ENCODE results near the gene STK32B. TPM values are rescaled to one million over a fixed set of nuclear protein-coding genes. Genes with fewer than 3 reads are reported as not detected.

The STK32B gene
- total RNA-seq, 4 donors from 2014 or later = 3.0 to 33.8 (median 4.3) TPM

- Histone ChIP-seq H3K4me3 (no peak overlapping the region), H3K27me3 (no peaks in the 10 kb centered on the region), H3K4me1 (no peaks in the 10 kb centered on the region), H3K27ac (no peak overlapping the region), H3K9me3 (no peaks in the 10 kb centered on the region), H3K36me3 (no peaks in the 10 kb centered on the region)
- DNase-seq = no peak
- no peak for TF ChIP-seq POLR2A (IDR thresholded peaks at IDR 0.05)
- intact Hi-C loops (cut with DNase I; ENCODE audit: low total_unique reads) = no loop called here
Measured at GRCh38 chr4:5393911-5394513, 342.7 kb downstream of the STK32B start.

DNA sequence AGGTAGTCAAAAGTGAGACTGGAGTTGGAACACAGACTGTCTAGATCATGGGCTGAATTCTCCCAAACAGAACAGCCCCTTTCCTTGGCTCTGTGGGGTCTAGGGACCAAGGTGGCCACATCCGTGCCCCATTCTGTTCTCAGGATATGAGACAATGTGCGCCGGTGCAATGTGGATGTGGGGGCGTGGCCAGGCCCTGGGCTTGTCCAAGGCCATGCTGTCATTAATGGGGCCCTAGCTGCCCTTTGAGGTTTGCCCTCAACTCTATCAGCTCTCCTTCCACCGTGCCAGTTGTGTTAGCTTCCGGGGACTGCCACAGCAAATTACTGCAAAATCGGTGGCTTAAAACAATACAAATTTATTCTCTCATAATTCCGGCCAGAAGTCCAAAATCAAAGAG lies 344.5 kb downstream of the STK32B start:
- Histone ChIP-seq H3K27me3 (no peaks in the 10 kb centered on the region), H3K36me3 (no peaks in the 10 kb centered on the region), H3K4me1 (no peaks in the 10 kb centered on the region), H3K4me3 (no peak overlapping the region), H3K9me3 (no peaks in the 10 kb centered on the region), H3K27ac (no peak overlapping the region)
- intact Hi-C loops (cut with DNase I; ENCODE audit: low total_unique reads) = no loop called here
- no peak for DNase-seq
- no peak for TF ChIP-seq POLR2A (IDR thresholded peaks at IDR 0.05)
- TF ChIP-seq, protein P1, sequence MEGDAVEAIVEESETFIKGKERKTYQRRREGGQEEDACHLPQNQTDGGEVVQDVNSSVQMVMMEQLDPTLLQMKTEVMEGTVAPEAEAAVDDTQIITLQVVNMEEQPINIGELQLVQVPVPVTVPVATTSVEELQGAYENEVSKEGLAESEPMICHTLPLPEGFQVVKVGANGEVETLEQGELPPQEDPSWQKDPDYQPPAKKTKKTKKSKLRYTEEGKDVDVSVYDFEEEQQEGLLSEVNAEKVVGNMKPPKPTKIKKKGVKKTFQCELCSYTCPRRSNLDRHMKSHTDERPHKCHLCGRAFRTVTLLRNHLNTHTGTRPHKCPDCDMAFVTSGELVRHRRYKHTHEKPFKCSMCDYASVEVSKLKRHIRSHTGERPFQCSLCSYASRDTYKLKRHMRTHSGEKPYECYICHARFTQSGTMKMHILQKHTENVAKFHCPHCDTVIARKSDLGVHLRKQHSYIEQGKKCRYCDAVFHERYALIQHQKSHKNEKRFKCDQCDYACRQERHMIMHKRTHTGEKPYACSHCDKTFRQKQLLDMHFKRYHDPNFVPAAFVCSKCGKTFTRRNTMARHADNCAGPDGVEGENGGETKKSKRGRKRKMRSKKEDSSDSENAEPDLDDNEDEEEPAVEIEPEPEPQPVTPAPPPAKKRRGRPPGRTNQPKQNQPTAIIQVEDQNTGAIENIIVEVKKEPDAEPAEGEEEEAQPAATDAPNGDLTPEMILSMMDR (IDR thresholded peaks at IDR 0.05) = no peak

DNA sequence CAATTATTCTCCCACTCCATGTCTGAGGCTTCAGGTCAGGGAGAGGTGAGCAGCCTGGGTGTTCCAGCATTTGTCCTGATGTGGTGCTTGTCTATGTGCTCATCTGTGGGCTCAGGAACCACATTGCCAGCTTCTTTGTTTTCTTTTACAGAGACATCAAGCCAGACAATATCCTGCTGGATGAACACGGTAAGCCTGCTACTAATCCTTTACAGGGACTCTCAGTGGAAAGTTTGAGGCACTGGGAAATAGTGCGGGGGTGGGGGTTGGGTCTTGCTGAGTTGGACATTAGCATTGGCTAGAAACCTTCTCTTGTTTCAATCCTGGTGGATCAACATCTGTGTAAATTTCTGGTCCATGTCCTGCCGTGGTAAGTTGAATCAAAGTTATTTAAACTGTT lies 346.8 kb downstream of the STK32B start:
- Histone ChIP-seq H3K4me1 (no peaks in the 10 kb centered on the region), H3K27ac (no peak overlapping the region), H3K9me3 (no peaks in the 10 kb centered on the region), H3K4me3 (no peak overlapping the region), H3K36me3 (no peaks in the 10 kb centered on the region), H3K27me3 (no peaks in the 10 kb centered on the region)
- TF ChIP-seq, protein P1 (IDR thresholded peaks at IDR 0.05) = no peak
- TF ChIP-seq POLR2A (IDR thresholded peaks at IDR 0.05) = no peak
- intact Hi-C loops (cut with DNase I; ENCODE audit: low total_unique reads) = no loop called here
- DNase-seq = no peak

GRCh38 chr4:5399124-5399523 lies 347.8 kb downstream of the STK32B start:
- intact Hi-C loops (cut with DNase I; ENCODE audit: low total_unique reads) = no loop called here
- no peak for DNase-seq

GRCh38 chr4:5399790-5400421 lies 348.6 kb downstream of the STK32B start:
- no peaks in the 10 kb centered on the region for H3K27me3 ChIP-seq
- no peaks in the 10 kb centered on the region for H3K9me3 ChIP-seq
- no peak overlapping the region for H3K4me3 ChIP-seq
- TF ChIP-seq POLR2A (IDR thresholded peaks at IDR 0.05) = no peak
- TF ChIP-seq, protein P1 (IDR thresholded peaks at IDR 0.05) = peak in 2 of 4 experiments; percentile 12 to 25
- no peak for DNase-seq
- no peak overlapping the region for H3K27ac ChIP-seq
- H3K4me1 ChIP-seq = no peaks in the 10 kb centered on the region
- H3K36me3 ChIP-seq = no peaks in the 10 kb centered on the region
- intact Hi-C loops (cut with DNase I; ENCODE audit: low total_unique reads) = no loop called here

More at GRCh38 chr4:5399124-5399523, 347.8 kb downstream of the STK32B start:
- H3K9me3 ChIP-seq = no peaks in the 10 kb centered on the region
- no peak overlapping the region for H3K4me3 ChIP-seq
- H3K27me3 ChIP-seq = no peaks in the 10 kb centered on the region
- no peaks in the 10 kb centered on the region for H3K36me3 ChIP-seq
- H3K27ac ChIP-seq = no peak overlapping the region
- TF ChIP-seq, protein P1 (IDR thresholded peaks at IDR 0.05) = no peak
- no peak for TF ChIP-seq POLR2A (IDR thresholded peaks at IDR 0.05)
- H3K4me1 ChIP-seq = no peaks in the 10 kb centered on the region
